Chondrocyte (in vitro differentiated cells): ENCODE data around the gene VGF. TPM values are rescaled to one million over a fixed set of nuclear protein-coding genes. Genes with fewer than 3 reads are reported as not detected.
"Not testable (repeated sequence)": the region's sequence is repeated elsewhere in the genome, so short reads cannot be mapped to it uniquely, and the experiment has no call there.

Source experiments
- DNase-seq: peaks from one replicate; pipeline ENCODE4 v3.0.0; 2021; ENCODE audit warnings: mixed read lengths, low spot score
- H3K27ac Mint-ChIP-seq: one replicate; pipeline ENCODE4 v1.8.0; 2021; ENCODE audit warnings: mild to moderate bottlenecking, moderate library complexity, mixed read lengths; ENCODE audit not compliant: unreplicated experiment
- H3K27me3 Mint-ChIP-seq: 2 replicates; pipeline ENCODE4 v1.8.0; 2021; ENCODE audit warnings: low read depth, mixed read lengths
- H3K36me3 Mint-ChIP-seq: 2 replicates; pipeline ENCODE4 v1.8.0; 2021; ENCODE audit warnings: low read depth, mixed read lengths
- H3K4me1 Mint-ChIP-seq: 2 replicates; pipeline ENCODE4 v1.8.0; 2021; ENCODE audit warnings: low read depth, mild to moderate bottlenecking, mixed read lengths
- H3K4me3 Mint-ChIP-seq: one replicate; pipeline ENCODE4 v1.8.0; 2021; ENCODE audit warnings: mild to moderate bottlenecking, moderate library complexity, mixed read lengths; ENCODE audit not compliant: unreplicated experiment
- H3K9me3 Mint-ChIP-seq: 2 replicates; pipeline ENCODE4 v1.8.0; 2021; ENCODE audit warnings: low read depth, mixed read lengths
- total RNA-seq: library from RNA; stranded (reverse); gene quantifications from 3 replicates; pipeline ENCODE4 v1.2.1, GENCODE V29; 2021
- TF ChIP-seq, protein P1 (sequence below): fragments of 200-600 bp; sonication (generic); IDR thresholded peaks from 2 replicates; pipeline ENCODE4 v1.5.0; 2021; ENCODE audit warnings: antibody characterized with exemption, mild to moderate bottlenecking, moderate library complexity

The VGF gene
- total RNA-seq, 1 donor from 2014 or later, result 0.22 TPM

DNA sequence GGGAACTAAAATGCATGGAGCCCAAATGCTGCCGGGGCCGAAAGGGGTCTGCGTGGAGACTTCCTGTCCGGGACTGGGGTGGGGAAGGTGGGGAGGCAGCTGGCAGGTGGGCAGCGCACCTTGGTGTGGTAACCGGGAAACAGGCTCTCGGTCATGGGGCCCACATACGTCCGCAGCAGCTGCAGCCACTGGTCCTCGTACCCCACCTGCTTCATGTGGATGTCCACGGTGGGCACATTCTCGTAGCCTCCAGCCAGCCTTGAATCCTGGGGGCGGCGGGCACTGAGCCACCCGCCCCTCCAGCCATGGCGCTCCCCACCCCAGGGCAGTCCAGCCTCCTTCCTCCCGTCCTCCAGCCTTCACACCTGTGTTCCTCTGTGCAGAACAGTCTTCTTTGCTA is 42.1 kb upstream of the VGF start:
- Mint-ChIP-seq H3K36me3 (peaks cover 31% of the 10 kb centered on the region), H3K27ac (no peak overlapping the region), H3K4me1 (no peaks in the 10 kb centered on the region), H3K4me3 (no peak overlapping the region), H3K27me3 (peaks cover 5% of the 10 kb centered on the region), H3K9me3 (no peaks in the 10 kb centered on the region)
- DNase-seq, result no peak
- TF ChIP-seq, protein P1, sequence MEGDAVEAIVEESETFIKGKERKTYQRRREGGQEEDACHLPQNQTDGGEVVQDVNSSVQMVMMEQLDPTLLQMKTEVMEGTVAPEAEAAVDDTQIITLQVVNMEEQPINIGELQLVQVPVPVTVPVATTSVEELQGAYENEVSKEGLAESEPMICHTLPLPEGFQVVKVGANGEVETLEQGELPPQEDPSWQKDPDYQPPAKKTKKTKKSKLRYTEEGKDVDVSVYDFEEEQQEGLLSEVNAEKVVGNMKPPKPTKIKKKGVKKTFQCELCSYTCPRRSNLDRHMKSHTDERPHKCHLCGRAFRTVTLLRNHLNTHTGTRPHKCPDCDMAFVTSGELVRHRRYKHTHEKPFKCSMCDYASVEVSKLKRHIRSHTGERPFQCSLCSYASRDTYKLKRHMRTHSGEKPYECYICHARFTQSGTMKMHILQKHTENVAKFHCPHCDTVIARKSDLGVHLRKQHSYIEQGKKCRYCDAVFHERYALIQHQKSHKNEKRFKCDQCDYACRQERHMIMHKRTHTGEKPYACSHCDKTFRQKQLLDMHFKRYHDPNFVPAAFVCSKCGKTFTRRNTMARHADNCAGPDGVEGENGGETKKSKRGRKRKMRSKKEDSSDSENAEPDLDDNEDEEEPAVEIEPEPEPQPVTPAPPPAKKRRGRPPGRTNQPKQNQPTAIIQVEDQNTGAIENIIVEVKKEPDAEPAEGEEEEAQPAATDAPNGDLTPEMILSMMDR, result no peak

DNA sequence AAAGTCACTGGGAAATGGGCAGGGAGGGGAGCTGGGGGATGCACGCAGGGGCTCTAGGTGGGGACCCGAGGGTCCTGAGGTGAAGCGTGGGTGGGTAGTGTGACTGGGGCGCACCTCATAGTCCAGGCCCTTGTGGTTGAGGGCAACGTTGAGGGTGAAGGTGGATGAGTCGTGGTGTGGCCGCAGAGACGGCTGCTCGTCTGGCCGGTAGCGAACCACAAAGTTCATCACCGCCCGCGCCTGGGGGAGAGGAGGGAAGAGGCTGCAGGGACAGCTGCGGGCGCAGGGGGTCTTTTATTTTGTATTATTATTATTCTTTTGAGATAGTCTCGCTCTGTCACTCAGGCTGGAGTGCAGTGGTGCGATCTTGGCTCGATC is 41.3 kb upstream of the VGF start:
- Mint-ChIP-seq H3K4me1 (no peaks in the 10 kb centered on the region), H3K27me3 (peaks cover 6% of the 10 kb centered on the region), H3K36me3 (peaks cover 28% of the 10 kb centered on the region), H3K27ac (no peak overlapping the region), H3K9me3 (no peaks in the 10 kb centered on the region), H3K4me3 (no peak overlapping the region)
- no peak for DNase-seq
- TF ChIP-seq, protein P1, result no peak

DNA sequence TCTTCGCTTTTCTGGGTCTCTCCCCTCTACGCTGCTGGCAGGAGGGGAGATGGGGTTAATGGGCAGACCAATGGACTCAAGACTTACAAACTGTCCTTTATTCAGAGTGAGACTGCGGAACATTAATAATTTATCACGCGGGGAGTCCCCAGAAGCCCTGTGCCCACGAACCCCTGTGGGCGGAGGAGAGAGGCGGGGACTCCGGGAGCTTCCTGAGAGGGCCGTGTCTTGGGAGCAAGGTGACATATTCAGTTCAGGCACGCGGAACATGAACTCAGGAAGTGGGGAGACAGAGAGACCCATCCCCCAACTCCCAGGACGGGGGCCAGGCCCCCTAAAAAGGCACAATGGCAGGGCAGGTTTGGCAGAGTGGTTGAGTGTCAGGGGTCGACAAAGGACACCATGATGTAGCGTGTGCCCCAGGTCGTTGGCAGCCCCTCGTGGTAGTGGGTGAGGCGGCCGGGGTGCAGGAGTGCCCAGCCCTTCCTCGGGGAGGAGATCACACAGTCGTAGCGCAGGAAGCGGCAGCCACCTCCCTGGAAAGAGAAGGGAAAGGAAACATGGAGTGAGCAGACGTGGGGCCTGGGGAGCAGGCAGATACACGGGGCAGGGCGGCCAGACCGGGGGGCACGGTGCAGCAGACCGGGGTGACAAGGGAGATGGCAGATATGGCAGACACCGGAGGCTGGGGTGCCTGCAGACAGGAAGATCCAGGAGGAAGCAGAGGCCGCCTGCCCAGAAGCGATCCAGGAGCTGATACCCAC is 40.7 kb upstream of the VGF start:
- Mint-ChIP-seq H3K4me1 (peaks cover under 1% of the 10 kb centered on the region), H3K36me3 (peaks cover 26% of the 10 kb centered on the region), H3K4me3 (no peak overlapping the region), H3K27ac (no peak overlapping the region), H3K9me3 (no peaks in the 10 kb centered on the region), H3K27me3 (peaks cover 7% of the 10 kb centered on the region)
- no peak for DNase-seq
- TF ChIP-seq, protein P1, result no peak

DNA sequence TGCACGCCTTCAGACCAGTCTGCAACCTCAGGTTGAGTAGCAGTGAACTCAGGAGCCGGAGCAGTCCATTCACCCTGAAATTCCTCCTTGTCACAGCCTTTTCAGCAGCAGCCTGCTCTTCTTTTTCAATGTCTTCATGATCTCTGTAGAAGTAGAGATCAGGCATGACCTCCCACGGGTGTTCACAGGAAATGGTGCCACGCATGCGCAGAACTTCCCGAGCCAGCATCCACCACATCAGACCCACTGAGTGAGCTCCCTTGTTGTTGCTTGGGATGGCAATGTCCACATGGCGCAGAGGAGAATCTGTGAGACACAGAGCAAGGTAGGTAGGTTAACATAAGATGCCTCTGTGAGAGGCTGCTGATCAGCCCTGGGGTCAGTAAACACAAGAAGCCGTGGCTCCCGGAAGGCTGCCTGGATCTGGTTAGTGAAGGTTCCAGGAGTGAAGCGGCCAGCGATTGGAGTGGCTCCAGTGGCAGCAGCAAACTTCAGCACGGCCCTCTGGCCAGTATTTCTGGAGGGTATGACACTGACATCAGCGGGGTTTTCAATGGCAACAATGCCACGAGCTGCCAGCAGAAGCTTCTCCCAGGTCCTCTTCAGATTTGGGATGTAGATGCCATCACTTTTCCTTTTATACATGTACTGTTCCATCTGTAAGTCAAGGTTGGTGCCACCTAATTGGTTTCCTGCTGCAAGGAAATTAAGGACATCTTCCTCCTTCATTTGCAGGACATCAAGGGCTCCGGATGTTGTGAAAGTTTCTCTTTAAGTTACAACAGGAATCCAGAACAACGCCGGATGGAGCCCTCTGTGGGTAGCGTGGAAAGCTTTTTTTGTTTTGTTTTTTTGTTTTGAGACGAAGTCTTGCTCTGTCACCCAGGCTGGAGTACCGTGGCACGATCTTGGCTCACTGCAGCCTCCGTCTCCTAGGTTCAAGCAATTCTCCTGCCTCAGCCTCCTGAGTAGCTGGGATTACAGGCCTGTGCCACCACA is 38.7 kb upstream of the VGF start:
- Mint-ChIP-seq H3K36me3 (peaks cover 17% of the 10 kb centered on the region), H3K27me3 (peaks cover 15% of the 10 kb centered on the region)
- H3K9me3 Mint-ChIP-seq, H3K27ac Mint-ChIP-seq, H3K4me3 Mint-ChIP-seq, DNase-seq, H3K4me1 Mint-ChIP-seq: not testable (repeated sequence)

DNA sequence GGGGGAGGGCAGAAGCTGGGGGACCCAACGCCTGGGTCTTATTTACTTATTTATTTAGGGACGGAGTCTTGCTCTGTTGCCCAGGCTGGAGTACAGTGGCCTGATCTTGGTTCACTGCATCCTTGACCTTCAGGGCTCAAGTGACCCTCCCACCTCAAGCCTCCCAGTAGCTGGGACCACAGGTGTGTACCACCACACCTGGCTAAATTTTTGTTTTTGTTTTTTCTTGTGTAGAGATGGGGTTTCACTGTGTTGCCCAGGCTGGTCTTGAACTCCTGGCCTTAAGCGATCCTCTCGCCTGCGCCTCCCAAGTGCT is 37.2 kb upstream of the VGF start:
- Mint-ChIP-seq H3K4me3 (no peak overlapping the region), H3K27me3 (peaks cover 15% of the 10 kb centered on the region), H3K9me3 (no peaks in the 10 kb centered on the region), H3K36me3 (peaks cover 10% of the 10 kb centered on the region), H3K4me1 (peaks cover 3% of the 10 kb centered on the region), H3K27ac (no peak overlapping the region)
- no peak for DNase-seq
- TF ChIP-seq, protein P1, result no peak
